Measurements from ENCODE around the gene KCNJ10. TPM values are rescaled to one million over a fixed set of nuclear protein-coding genes. Genes with fewer than 3 reads are reported as not detected.
A peak's percentile ranks its signal among the peaks of the same experiment; 100 is the strongest.

Gene KCNJ10
- total RNA-seq, 6 experiments from 2014 or later, result 0.23 to 3.1 (median 0.31) TPM; not detected in 1

GRCh38 chr1:160094291-160094625, 24.3 kb upstream of the KCNJ10 start:
- intact Hi-C loops (cut with DNase I), result no loop called here
- DNase-seq (no peak), ATAC-seq (no peak)
- 30% methylated on average over 4 of the region's 4 CpGs for WGBS (ENCODE audit: insufficient coverage, low coverage, low lambda C conversion rate, missing lambda C conversion rate)
- no peaks in the 10 kb centered on the region for H3K9me3 ChIP-seq
- peaks cover 0 to 14% (median 6%) of the 10 kb centered on the region in 4 donors for H3K36me3 ChIP-seq
- H3K27ac ChIP-seq, result peak overlapping the region in 2 of 3 donors; percentile 17 to 86
- no peaks in the 10 kb centered on the region for H3K27me3 ChIP-seq
- H3K4me1 ChIP-seq, result peaks cover 0 to 60% (median 27%) of the 10 kb centered on the region in 4 donors
- TF ChIP-seq CTCF (IDR thresholded peaks at IDR 0.05), result no peak
- TF ChIP-seq POLR2A (IDR thresholded peaks at IDR 0.05), result no peak
- no peak overlapping the region for H3K4me3 ChIP-seq

- intact Hi-C loops (cut with DNase I), result no loop called here
- peak overlapping the region in 2 of 3 donors; percentile 60 to 86 for H3K27ac ChIP-seq
- DNase-seq (peak in 2 of 3 donors; percentile 73 to 79), ATAC-seq (peak; percentile 38 to 57 (median 46))
- no peak overlapping the region for H3K4me3 ChIP-seq
- H3K9me3 ChIP-seq, result no peaks in the 10 kb centered on the region
- no peak for TF ChIP-seq CTCF (IDR thresholded peaks at IDR 0.05)
- peak; percentile 27 for TF ChIP-seq POLR2A (IDR thresholded peaks at IDR 0.05)
- peaks cover 0 to 57% (median 27%) of the 10 kb centered on the region in 4 donors for H3K4me1 ChIP-seq
- H3K27me3 ChIP-seq, result no peaks in the 10 kb centered on the region
- WGBS (ENCODE audit: insufficient coverage, low coverage, low lambda C conversion rate, missing lambda C conversion rate), result 40% methylated on average over 2 of the region's 21 CpGs
- H3K36me3 ChIP-seq, result peaks cover 0 to 14% (median 6%) of the 10 kb centered on the region in 4 donors
Measured at GRCh38 chr1:160093624-160094290, 23.8 kb upstream of the KCNJ10 start.

- H3K4me1 ChIP-seq, result peaks cover 0 to 57% (median 27%) of the 10 kb centered on the region in 4 donors
- peak overlapping the region in 1 of 3 donors; percentile 86 for H3K27ac ChIP-seq
- no CpG with 5 or more reads among the region's 9 CpGs for WGBS (ENCODE audit: insufficient coverage, low coverage, low lambda C conversion rate, missing lambda C conversion rate)
- no peak overlapping the region for H3K4me3 ChIP-seq
- DNase-seq, result no peak
- H3K36me3 ChIP-seq, result peaks cover 0 to 14% (median 6%) of the 10 kb centered on the region in 4 donors
- ATAC-seq, result no peak
- intact Hi-C loops (cut with DNase I), result no loop called here
- no peak for TF ChIP-seq CTCF (IDR thresholded peaks at IDR 0.05)
- no peak for TF ChIP-seq POLR2A (IDR thresholded peaks at IDR 0.05)
- H3K27me3 ChIP-seq, result no peaks in the 10 kb centered on the region
- no peaks in the 10 kb centered on the region for H3K9me3 ChIP-seq
Measured at GRCh38 chr1:160093069-160093395, 23.1 kb upstream of the KCNJ10 start.

- TF ChIP-seq CTCF (IDR thresholded peaks at IDR 0.05), result no peak
- TF ChIP-seq POLR2A (IDR thresholded peaks at IDR 0.05), result no peak
- Histone ChIP-seq H3K36me3 (peaks cover 0 to 14% (median 6%) of the 10 kb centered on the region in 4 donors), H3K27ac (no peak overlapping the region), H3K4me3 (no peak overlapping the region), H3K27me3 (no peaks in the 10 kb centered on the region), H3K9me3 (no peaks in the 10 kb centered on the region), H3K4me1 (peaks cover 0 to 52% (median 26%) of the 10 kb centered on the region in 4 donors)
- DNase-seq (no peak), ATAC-seq (no peak)
- 94% methylated on average over 3 of the region's 32 CpGs for WGBS (ENCODE audit: insufficient coverage, low coverage, low lambda C conversion rate, missing lambda C conversion rate)
- intact Hi-C loops (cut with DNase I), result no loop called here
Measured at GRCh38 chr1:160092366-160093068, 22.6 kb upstream of the KCNJ10 start.

All from right lobe of liver (tissue), 6 donors.